ENCODE measurements around the gene PCDH15. TPM values are rescaled to one million over a fixed set of nuclear protein-coding genes. Genes with fewer than 3 reads are reported as not detected.

PCDH15 gene
- total and polyA plus RNA-seq, 2 of the 8 experiments (the other 6 are each of a cell fraction or from before 2014, with no cell fraction given), result 0.11 TPM; not detected in 1

GRCh38 chr10:54769051-54769450 is 32.0 kb downstream of the PCDH15 start:
- Histone ChIP-seq H2AFZ (ENCODE audit: low read length) (no peak overlapping the region), H3K56ac (replicated peaks; ENCODE audit: insufficient read length, low read depth, low read length) (no peak overlapping the region), H3K4ac (replicated peaks; ENCODE audit: insufficient read length, low read depth, low read length) (no peak overlapping the region), H4K8ac (ENCODE audit: extremely low read depth, insufficient read depth, low read length) (no peak overlapping the region), H3K23ac (ENCODE audit: insufficient read length) (no peak overlapping the region), H4K20me1 (replicated peaks in 1 of 2; ENCODE audit: control insufficient read depth in 1 of 2, insufficient read depth in 2 of 2, low read length in 2 of 2) (no peaks in the 10 kb centered on the region), H3K36me3 (ENCODE audit: control insufficient read depth in 2 of 4, insufficient read depth in 4 of 4, low read length in 3 of 4) (no peaks in the 10 kb centered on the region), H2BK12ac (ENCODE audit: low read depth, low read length) (no peak overlapping the region), H3K27me3 (replicated peaks in 1 of 4; ENCODE audit: control insufficient read depth in 3 of 4, extremely low read depth in 1 of 4, insufficient read depth in 3 of 4, low read length in 3 of 4) (no peaks in the 10 kb centered on the region), H2BK20ac (ENCODE audit: low read length) (no peak overlapping the region), H3K14ac (ENCODE audit: insufficient read length) (no peak overlapping the region), H3K79me1 (ENCODE audit: low read depth, low read length) (no peaks in the 10 kb centered on the region), H3K4me3 (ENCODE audit: extremely low read depth in 1 of 4, insufficient read depth in 2 of 4, low read depth in 3 of 4, low read length in 4 of 4) (no peak overlapping the region), H3K9me3 (ENCODE audit: insufficient read depth in 2 of 2, low read depth in 1 of 2, low read length in 1 of 2) (no peaks in the 10 kb centered on the region), H4K5ac (ENCODE audit: insufficient read length, low read depth, low read length) (no peak overlapping the region), H3K18ac (ENCODE audit: extremely low read depth, low read length) (no peak overlapping the region), H3K4me2 (ENCODE audit: insufficient read depth in 1 of 2, low read depth in 2 of 2, low read length in 2 of 2) (no peak overlapping the region), H3K27ac (ENCODE audit: low read depth, low read length) (no peak overlapping the region), H4K91ac (replicated peaks; ENCODE audit: insufficient read length, low read length) (no peak overlapping the region), H3K79me2 (ENCODE audit: control insufficient read depth in 1 of 2, insufficient read depth in 2 of 2, low read length in 2 of 2) (no peaks in the 10 kb centered on the region), H3K9ac (replicated peaks in 1 of 4; ENCODE audit: extremely low read depth in 1 of 4, low read depth in 3 of 4, low read length in 3 of 4) (no peak overlapping the region), H3K4me1 (replicated peaks in 1 of 4; ENCODE audit: control insufficient read depth in 3 of 4, insufficient read depth in 4 of 4, low read length in 3 of 4) (no peaks in the 10 kb centered on the region), H2BK5ac (ENCODE audit: low read depth, low read length) (no peak overlapping the region), H2BK15ac (ENCODE audit: low read length) (no peak overlapping the region), H3K23me2 (ENCODE audit: low read depth, low read length) (no peaks in the 10 kb centered on the region), H2AK5ac (ENCODE audit: low read depth, low read length) (no peak overlapping the region), H2BK120ac (replicated peaks; ENCODE audit: low read depth, low read length) (no peak overlapping the region)
- ChIA-PET CTCF (ENCODE audit: partially characterized antibody) (no interaction called here), POLR2A (ENCODE audit: partially characterized antibody) (no interaction called here)
- DNase-seq (ENCODE audit: low read depth in 1 of 2, low spot score in 2 of 2) (no peak), FAIRE-seq (no peak)
- 76% methylated on average over 2 of the region's 2 CpGs; no CpG with 5 or more reads in 1 of the 2 experiments for WGBS, 2 experiments (ENCODE audit: extremely low coverage in 1 of 2, insufficient coverage in 1 of 2, insufficient read length in 1 of 2, insufficient replicate concordance in 2 of 2, low coverage in 1 of 2, low lambda C conversion rate in 2 of 2, missing lambda C conversion rate in 1 of 2)
- no peak for TF ChIP-seq EGR1 (IDR thresholded peaks at IDR 0.05; ENCODE audit: borderline replicate concordance, low read depth, low read length)
